GM12892 (cell line): ENCODE data around the gene TICRR. TPM values are rescaled to one million over a fixed set of nuclear protein-coding genes. Genes with fewer than 3 reads are reported as not detected.

Experiments used
- DNase-seq: peaks from one replicate; pipeline ENCODE4 v3.0.0; 2011; ENCODE audit not compliant: insufficient read length
- FAIRE-seq: peaks from 2 replicates; lab custom pipeline; 2011; peaks lifted over from hg19 to GRCh38; lab: Jason Lieb, UNC
- POLR2A ChIP-seq: IDR thresholded peaks from 2 replicates; pipeline ENCODE4 v1.6.1; 2011; ENCODE audit warnings: low read depth, low read length, control low read depth
- POLR2AphosphoS5 ChIP-seq: IDR thresholded peaks from 2 replicates; pipeline ENCODE4 v1.6.1; 2011; ENCODE audit warnings: low read depth, low read length, control low read depth
- TAF1 ChIP-seq: IDR thresholded peaks from 2 replicates; pipeline ENCODE4 v1.6.1; 2011; ENCODE audit warnings: low read depth, mild to moderate bottlenecking, control low read depth, low read length, borderline replicate concordance
- polyA plus RNA-seq: library from polyadenylated mRNA; unstranded; fragments of >200 nt; gene quantifications from one replicate; pipeline ENCODE4 v1.2.1, GENCODE V29; 2012; ENCODE audit warnings: missing spikeins, inconsistent platforms; ENCODE audit not compliant: missing spikeins

Gene TICRR, protein sequence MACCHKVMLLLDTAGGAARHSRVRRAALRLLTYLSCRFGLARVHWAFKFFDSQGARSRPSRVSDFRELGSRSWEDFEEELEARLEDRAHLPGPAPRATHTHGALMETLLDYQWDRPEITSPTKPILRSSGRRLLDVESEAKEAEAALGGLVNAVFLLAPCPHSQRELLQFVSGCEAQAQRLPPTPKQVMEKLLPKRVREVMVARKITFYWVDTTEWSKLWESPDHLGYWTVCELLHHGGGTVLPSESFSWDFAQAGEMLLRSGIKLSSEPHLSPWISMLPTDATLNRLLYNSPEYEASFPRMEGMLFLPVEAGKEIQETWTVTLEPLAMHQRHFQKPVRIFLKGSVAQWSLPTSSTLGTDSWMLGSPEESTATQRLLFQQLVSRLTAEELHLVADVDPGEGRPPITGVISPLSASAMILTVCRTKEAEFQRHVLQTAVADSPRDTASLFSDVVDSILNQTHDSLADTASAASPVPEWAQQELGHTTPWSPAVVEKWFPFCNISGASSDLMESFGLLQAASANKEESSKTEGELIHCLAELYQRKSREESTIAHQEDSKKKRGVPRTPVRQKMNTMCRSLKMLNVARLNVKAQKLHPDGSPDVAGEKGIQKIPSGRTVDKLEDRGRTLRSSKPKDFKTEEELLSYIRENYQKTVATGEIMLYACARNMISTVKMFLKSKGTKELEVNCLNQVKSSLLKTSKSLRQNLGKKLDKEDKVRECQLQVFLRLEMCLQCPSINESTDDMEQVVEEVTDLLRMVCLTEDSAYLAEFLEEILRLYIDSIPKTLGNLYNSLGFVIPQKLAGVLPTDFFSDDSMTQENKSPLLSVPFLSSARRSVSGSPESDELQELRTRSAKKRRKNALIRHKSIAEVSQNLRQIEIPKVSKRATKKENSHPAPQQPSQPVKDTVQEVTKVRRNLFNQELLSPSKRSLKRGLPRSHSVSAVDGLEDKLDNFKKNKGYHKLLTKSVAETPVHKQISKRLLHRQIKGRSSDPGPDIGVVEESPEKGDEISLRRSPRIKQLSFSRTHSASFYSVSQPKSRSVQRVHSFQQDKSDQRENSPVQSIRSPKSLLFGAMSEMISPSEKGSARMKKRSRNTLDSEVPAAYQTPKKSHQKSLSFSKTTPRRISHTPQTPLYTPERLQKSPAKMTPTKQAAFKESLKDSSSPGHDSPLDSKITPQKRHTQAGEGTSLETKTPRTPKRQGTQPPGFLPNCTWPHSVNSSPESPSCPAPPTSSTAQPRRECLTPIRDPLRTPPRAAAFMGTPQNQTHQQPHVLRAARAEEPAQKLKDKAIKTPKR (N-terminal part only)
- polyA plus RNA-seq = 6.6 TPM

DNA sequence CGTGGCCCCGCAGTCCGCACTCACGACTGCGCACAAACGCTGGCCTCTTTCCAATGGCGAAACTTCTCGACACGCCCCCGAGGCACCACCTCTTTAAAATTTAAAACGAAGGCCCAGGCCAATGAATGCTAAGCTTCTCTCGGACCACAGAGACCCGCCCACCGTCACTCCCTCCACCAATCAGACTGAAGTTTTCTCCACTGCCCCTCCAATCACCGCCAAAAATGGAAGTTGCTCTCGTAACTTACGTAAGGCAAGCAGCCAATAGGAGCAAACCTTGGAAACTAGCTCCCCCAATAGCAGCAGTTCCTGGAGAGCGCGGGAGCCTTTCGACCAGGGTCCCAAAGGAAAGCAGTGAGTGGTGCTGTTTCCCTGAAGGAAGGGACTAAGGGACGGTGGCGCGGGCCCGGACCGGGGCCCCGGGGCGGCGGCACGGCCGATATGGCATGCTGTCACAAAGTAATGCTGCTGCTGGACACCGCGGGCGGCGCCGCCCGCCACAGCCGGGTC, at the start of gene TICRR:
TICRR (plus strand) TSS at position 324 of the 510 bp plus-strand sequence; CDS start at position 442, 118 bp downstream.
- TF ChIP-seq TAF1 = no peak
- peak; percentile 65; the same call in 1 of the 2 replicates for TF ChIP-seq POLR2A
- 0 out of 2 replicates have a peak, but pooled peaks have one; percentile 39 for TF ChIP-seq POLR2AphosphoS5
- FAIRE-seq = peak; percentile 95

DNA sequence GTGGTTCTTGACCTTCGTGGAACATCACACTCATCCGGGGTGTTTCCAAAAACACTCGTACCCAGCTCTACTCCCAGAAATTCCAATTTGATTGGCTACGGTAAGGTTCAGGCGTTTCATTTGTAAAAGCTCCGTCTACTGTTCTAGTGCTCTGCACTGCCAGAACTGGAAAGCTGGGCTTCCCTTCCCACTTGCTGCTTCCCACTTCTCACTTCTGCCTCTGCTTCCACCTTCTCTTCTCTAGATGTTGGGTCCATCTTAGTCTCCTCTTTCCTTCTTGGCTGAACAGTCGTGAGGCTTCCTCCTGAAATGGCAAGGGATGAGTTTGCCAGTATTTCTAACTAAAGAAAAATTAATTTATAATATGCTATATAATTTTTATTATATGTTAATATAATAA, 49.1 kb upstream of the TICRR start:
- DNase-seq (no peak), FAIRE-seq (no peak)
- TF ChIP-seq TAF1 (no peak), POLR2A (no peak), POLR2AphosphoS5 (no peak)

More for the DNA sequence above, at the start of gene TICRR:
- peak; percentile 78 for DNase-seq

DNA sequence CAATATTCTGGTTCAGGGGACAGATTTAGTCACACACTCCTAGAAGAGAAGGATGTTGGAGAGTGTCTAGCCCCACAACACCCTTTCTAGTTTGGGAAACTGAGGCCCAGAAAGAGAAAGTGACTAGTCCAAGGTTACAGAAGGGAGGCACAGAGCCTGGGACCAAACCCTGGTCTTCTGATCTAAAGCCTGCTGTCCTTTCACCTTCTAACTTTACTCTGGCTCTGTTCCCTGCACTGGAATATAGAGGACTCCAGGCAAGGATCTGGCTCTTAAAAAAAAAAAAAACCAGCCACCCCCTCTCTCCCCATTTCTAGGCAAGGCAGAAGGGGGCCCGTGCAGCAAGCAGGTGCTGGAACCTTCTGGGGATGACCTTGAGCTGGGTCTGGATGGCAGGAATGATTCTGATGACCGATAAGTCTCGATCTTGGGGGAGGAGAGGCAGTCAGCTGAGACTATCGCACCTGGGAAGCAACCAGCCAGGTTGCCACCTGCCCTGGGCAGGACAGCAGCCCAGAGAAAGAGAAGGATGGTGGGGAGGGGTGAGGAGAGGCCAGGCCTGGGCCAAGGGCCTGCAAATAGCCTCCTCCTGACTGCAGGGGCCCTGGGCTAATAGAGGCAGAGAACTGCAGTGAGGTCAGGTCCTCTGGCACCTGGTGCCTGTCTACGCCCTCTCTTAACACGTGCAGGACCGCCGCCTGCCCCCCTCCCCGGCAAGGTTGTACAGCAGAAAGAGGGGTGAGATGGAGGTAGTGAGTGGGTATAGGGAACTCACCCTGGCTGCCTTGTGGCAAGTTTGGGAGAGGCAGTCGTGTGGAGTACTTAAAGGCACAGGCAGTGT, 48.4 kb upstream of the TICRR start:
- no peak for DNase-seq
- FAIRE-seq = no peak
- TF ChIP-seq POLR2AphosphoS5 (no peak), TAF1 (no peak), POLR2A (no peak)

DNA sequence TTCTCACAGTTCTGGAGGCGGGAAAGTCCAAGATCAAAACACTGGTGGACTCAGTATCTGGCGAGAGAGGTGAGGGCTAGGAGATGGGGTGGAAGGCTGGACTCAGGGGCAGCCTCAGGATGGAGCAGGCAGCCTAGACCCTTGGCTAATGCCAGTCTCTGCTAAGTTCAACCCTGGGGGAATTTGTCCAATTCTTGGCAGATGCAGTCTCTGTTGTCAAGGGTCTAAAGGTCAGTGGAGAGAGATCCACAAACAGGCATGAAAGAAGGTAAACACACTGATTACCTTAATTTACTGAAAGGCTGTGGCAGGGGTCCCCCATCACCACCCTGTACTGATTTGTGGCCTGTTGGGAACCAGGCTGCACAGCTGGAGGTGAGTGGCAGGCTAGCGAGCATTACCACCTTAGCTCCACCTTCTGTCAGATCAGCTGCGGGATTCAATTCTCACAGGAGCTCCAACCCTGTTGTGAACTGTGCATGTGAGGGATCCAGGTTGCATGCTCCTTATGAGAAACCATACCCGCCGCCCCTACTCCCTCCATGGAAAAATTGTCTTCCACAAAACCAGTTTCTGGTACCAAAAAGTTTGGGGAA, 46.4 kb upstream of the TICRR start:
- no peak for FAIRE-seq
- TF ChIP-seq POLR2AphosphoS5 (no peak), POLR2A (no peak), TAF1 (no peak)
- no peak for DNase-seq

DNA sequence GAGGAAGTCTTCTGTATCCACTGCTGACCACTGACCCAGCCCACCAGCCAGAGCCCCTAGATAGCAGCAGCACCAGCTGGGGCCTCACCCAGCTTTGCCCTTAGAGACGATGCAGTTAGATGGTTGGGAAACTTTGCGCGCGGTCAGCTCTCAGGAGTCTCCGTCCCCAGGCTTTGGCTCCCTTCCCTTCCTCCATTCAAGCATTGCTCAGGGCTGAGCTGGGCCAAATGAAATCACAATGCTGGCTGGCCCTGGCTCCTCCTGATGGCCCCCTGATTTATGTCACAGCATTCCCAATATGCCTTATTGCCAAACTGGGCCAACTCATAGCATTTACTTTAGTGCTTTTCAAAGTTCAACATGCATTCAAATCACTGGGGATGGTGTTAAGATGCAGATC, 44.3 kb upstream of the TICRR start:
- DNase-seq (no peak), FAIRE-seq (no peak)
- TF ChIP-seq POLR2A (no peak), TAF1 (no peak), POLR2AphosphoS5 (no peak)

DNA sequence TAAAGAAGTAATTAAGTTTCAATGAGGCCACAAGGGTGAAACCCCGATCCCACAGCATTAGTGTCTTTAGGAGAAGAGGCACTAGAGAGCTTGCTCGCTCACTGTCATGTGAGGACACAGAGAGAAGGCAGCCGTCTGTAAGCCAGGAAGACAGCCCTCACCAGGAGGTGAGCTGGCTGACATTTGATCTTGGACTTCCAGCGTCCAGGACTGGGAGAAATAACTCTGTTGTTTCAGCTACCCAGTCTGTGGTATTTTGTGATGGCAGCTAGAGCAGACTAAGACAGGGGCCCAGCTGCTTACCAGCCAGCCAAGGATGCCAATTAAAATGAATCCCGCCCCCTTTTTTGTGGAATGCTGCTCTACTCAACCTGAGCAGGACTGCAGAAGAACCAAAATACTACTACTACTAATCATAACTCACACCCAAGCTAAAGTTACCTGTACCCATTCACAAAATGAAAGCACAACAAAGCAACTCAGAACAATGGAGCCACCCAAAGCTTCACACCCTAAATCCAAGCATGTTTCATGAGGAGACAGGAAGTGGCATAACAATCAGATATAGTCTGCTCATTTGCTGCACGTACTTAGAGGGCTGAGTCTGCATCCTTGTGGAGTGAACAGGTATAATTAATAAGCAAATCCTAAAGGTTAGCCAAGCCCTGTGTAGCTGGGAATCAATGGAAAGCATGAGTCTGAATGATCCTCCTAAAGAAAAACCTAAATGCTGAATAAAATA, 43.3 kb upstream of the TICRR start:
- no peak for FAIRE-seq
- TF ChIP-seq POLR2AphosphoS5 (no peak), TAF1 (no peak), POLR2A (no peak)
- no peak for DNase-seq

DNA sequence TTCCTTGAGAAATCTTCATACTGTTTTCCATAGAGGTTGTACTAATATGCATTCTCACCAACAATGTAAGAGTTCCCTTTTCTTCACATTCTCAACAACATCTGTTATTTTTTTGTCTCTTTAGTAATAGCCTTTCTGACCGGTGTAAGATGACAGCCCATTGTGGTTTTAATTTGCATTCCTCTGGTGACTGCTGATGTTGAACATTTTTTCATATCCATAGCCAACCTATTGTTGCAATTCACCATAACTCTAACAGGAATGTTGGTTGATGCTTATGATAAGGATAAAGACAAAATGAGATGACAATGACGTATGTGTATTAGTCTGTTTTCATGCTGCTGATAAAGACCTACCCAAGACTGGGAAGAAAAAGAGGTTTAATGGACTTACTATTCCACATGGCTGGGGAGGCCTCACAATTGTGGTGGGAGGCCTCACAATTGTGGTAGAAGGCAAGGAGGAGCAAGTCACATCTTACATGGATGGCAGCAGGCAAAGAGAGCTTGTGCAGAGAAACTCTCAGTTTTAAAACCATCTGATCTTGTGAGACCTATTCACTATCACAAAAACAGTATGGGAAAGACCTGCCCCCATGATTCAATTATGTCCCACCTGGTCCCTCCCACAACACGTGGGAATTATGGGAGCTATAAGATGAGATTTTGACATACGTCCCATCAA, 41.3 kb upstream of the TICRR start:
- FAIRE-seq (no peak), DNase-seq (no peak)
- TF ChIP-seq POLR2A (no peak), POLR2AphosphoS5 (no peak), TAF1 (no peak)

DNA sequence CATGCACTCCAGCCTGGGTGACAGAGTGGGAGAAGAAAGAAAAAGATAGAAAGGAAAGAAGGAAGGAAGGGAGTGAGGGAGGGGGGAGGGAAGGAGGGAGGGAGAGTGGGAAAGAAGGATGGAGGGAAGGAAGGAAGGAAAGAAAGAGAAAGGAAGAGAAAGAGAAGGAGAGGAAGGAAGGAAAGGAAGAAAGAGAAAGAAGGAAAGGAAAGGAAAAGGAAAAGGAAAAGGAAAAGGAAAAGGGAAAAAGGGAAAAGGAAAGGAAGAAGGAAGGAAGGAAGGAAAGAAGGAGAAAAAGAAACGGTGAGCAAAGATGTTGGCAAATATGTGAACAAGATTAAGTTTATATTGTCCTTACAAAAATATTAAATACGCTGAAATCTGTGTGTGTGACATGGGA, 36.2 kb upstream of the TICRR start:
- no peak for FAIRE-seq
- TF ChIP-seq POLR2AphosphoS5 = no peak
- no peak for TF ChIP-seq POLR2A
- no peak for TF ChIP-seq TAF1
- no peak for DNase-seq
